ENCODE results near the gene USP4.
A peak's percentile ranks its signal among the peaks of the same experiment; 100 is the strongest.
"Not testable (repeated sequence)": the region's sequence is repeated elsewhere in the genome, so short reads cannot be mapped to it uniquely, and the experiment has no call there.

USP4 gene

GRCh38 chr3:49352890-49353421, 13.1 kb upstream of the USP4 start:
- H3K36me3 ChIP-seq (ENCODE audit: insufficient read depth, low read length), result no peaks in the 10 kb centered on the region; the same call in 1 of the 2 replicates
- H3K9me3 ChIP-seq (ENCODE audit: low read depth, low read length), result no peaks in the 10 kb centered on the region
- no peak overlapping the region for H3K27ac ChIP-seq
- no peak overlapping the region for H3K9ac ChIP-seq (ENCODE audit: insufficient read length)
- no peak for DNase-seq (ENCODE audit: low read depth, low spot score)
- TF ChIP-seq POLR2AphosphoS5 (IDR thresholded peaks at IDR 0.05; ENCODE audit: borderline replicate concordance, low read depth, low read length) (no peak), FOXP2 (optimal IDR thresholded peaks at IDR 0.05; ENCODE audit: control extremely low read depth, extremely low read length, insufficient read depth) (no peak), EZH2 (IDR thresholded peaks at IDR 0.05) (no peak)
- H3K4me3 ChIP-seq, result no peak overlapping the region

GRCh38 chr3:49352281-49352680, 12.4 kb upstream of the USP4 start:
- H3K9me3 ChIP-seq (ENCODE audit: low read depth, low read length), result no peaks in the 10 kb centered on the region
- H3K27ac ChIP-seq, result no peak overlapping the region
- H3K36me3 ChIP-seq (ENCODE audit: insufficient read depth, low read length), result no peaks in the 10 kb centered on the region; the same call in 1 of the 2 replicates
- no peak overlapping the region for H3K4me3 ChIP-seq
- H3K9ac ChIP-seq (ENCODE audit: insufficient read length), result no peak overlapping the region
- TF ChIP-seq FOXP2 (optimal IDR thresholded peaks at IDR 0.05; ENCODE audit: control extremely low read depth, extremely low read length, insufficient read depth), result no peak
- DNase-seq (ENCODE audit: low read depth, low spot score), result no peak

- DNase-seq (ENCODE audit: low read depth, low spot score), result no peak
- H3K4me3 ChIP-seq, result no peak overlapping the region
- no peaks in the 10 kb centered on the region for H3K9me3 ChIP-seq (ENCODE audit: low read depth, low read length)
- H3K36me3 ChIP-seq (ENCODE audit: insufficient read depth, low read length), result no peaks in the 10 kb centered on the region; the same call in 1 of the 2 replicates
- TF ChIP-seq EZH2 (IDR thresholded peaks at IDR 0.05) (no peak), FOXP2 (optimal IDR thresholded peaks at IDR 0.05; ENCODE audit: control extremely low read depth, extremely low read length, insufficient read depth) (no peak), POLR2AphosphoS5 (IDR thresholded peaks at IDR 0.05; ENCODE audit: borderline replicate concordance, low read depth, low read length) (no peak)
- H3K9ac ChIP-seq (ENCODE audit: insufficient read length), result no peak overlapping the region
- H3K27ac ChIP-seq, result no peak overlapping the region
These were observed 11.7 kb upstream of the USP4 start for GRCh38 chr3:49351521-49352011.

- Histone ChIP-seq H3K9me3 (ENCODE audit: low read depth, low read length) (no peaks in the 10 kb centered on the region), H3K9ac (ENCODE audit: insufficient read length) (no peak overlapping the region), H3K4me3 (no peak overlapping the region), H3K36me3 (ENCODE audit: insufficient read depth, low read length) (no peaks in the 10 kb centered on the region), H3K27ac (no peak overlapping the region)
- no peak for DNase-seq (ENCODE audit: low read depth, low spot score)
- TF ChIP-seq FOXP2 (optimal IDR thresholded peaks at IDR 0.05; ENCODE audit: control extremely low read depth, extremely low read length, insufficient read depth), result no peak
- no peak for TF ChIP-seq POLR2AphosphoS5 (IDR thresholded peaks at IDR 0.05; ENCODE audit: borderline replicate concordance, low read depth, low read length)
- TF ChIP-seq EZH2 (IDR thresholded peaks at IDR 0.05), result no peak
These were observed 9.7 kb upstream of the USP4 start for GRCh38 chr3:49349348-49350114.

GRCh38 chr3:49348361-49348760, 8.5 kb upstream of the USP4 start:
- H3K36me3 ChIP-seq (ENCODE audit: insufficient read depth, low read length); DNase-seq (ENCODE audit: low read depth, low spot score); H3K4me3 ChIP-seq; H3K9ac ChIP-seq (ENCODE audit: insufficient read length); H3K9me3 ChIP-seq (ENCODE audit: low read depth, low read length); H3K27ac ChIP-seq: not testable (repeated sequence)

- H3K9ac ChIP-seq (ENCODE audit: insufficient read length), result no peak overlapping the region
- no peak overlapping the region for H3K4me3 ChIP-seq
- TF ChIP-seq POLR2AphosphoS5 (IDR thresholded peaks at IDR 0.05; ENCODE audit: borderline replicate concordance, low read depth, low read length), result no peak
- no peak for TF ChIP-seq EZH2 (IDR thresholded peaks at IDR 0.05)
- no peak for TF ChIP-seq FOXP2 (optimal IDR thresholded peaks at IDR 0.05; ENCODE audit: control extremely low read depth, extremely low read length, insufficient read depth)
- no peak for DNase-seq (ENCODE audit: low read depth, low spot score)
- no peaks in the 10 kb centered on the region for H3K36me3 ChIP-seq (ENCODE audit: insufficient read depth, low read length)
- no peaks in the 10 kb centered on the region for H3K9me3 ChIP-seq (ENCODE audit: low read depth, low read length)
- no peak overlapping the region for H3K27ac ChIP-seq
These were observed 7.0 kb upstream of the USP4 start for GRCh38 chr3:49346797-49347251.

- Histone ChIP-seq H3K9me3 (ENCODE audit: low read depth, low read length) (no peaks in the 10 kb centered on the region), H3K9ac (ENCODE audit: insufficient read length) (no peak overlapping the region), H3K27ac (no peak overlapping the region), H3K36me3 (ENCODE audit: insufficient read depth, low read length) (no peaks in the 10 kb centered on the region), H3K4me3 (no peak overlapping the region)
- no peak for TF ChIP-seq FOXP2 (optimal IDR thresholded peaks at IDR 0.05; ENCODE audit: control extremely low read depth, extremely low read length, insufficient read depth)
- no peak for TF ChIP-seq EZH2 (IDR thresholded peaks at IDR 0.05)
- no peak for TF ChIP-seq POLR2AphosphoS5 (IDR thresholded peaks at IDR 0.05; ENCODE audit: borderline replicate concordance, low read depth, low read length)
- no peak for DNase-seq (ENCODE audit: low read depth, low spot score)
These were observed 3.3 kb upstream of the USP4 start for GRCh38 chr3:49343163-49343562.

GRCh38 chr3:49341996-49342395, 2.1 kb upstream of the USP4 start:
- TF ChIP-seq EZH2 (IDR thresholded peaks at IDR 0.05) (no peak), FOXP2 (optimal IDR thresholded peaks at IDR 0.05; ENCODE audit: control extremely low read depth, extremely low read length, insufficient read depth) (no peak), POLR2AphosphoS5 (IDR thresholded peaks at IDR 0.05; ENCODE audit: borderline replicate concordance, low read depth, low read length) (no peak)

GRCh38 chr3:49339581-49339940, 292 bp downstream of the USP4 start:
- H3K36me3 ChIP-seq (ENCODE audit: insufficient read depth, low read length), result no peaks in the 10 kb centered on the region; the same call in 1 of the 2 replicates
- no peaks in the 10 kb centered on the region for H3K9me3 ChIP-seq (ENCODE audit: low read depth, low read length)
- no peak for DNase-seq (ENCODE audit: low read depth, low spot score)
- H3K27ac ChIP-seq, result no peak overlapping the region
- TF ChIP-seq FOXP2 (optimal IDR thresholded peaks at IDR 0.05; ENCODE audit: control extremely low read depth, extremely low read length, insufficient read depth), result no peak
- no peak for TF ChIP-seq POLR2AphosphoS5 (IDR thresholded peaks at IDR 0.05; ENCODE audit: borderline replicate concordance, low read depth, low read length)
- no peak for TF ChIP-seq EZH2 (IDR thresholded peaks at IDR 0.05)
- peak overlapping the region; percentile 78 for H3K9ac ChIP-seq (ENCODE audit: insufficient read length)
- peak overlapping the region; percentile 84 for H3K4me3 ChIP-seq

More at GRCh38 chr3:49341996-49342395, 2.1 kb upstream of the USP4 start:
- Histone ChIP-seq H3K9ac (ENCODE audit: insufficient read length) (no peak overlapping the region), H3K4me3 (no peak overlapping the region), H3K9me3 (ENCODE audit: low read depth, low read length) (no peaks in the 10 kb centered on the region), H3K36me3 (ENCODE audit: insufficient read depth, low read length) (no peaks in the 10 kb centered on the region), H3K27ac (no peak overlapping the region)
- no peak for DNase-seq (ENCODE audit: low read depth, low spot score)

Measured in SK-N-MC (cell line).